GM12864 (cell line): ENCODE data around the gene NAXE.

ENCODE experiments used
- DNase-seq: peaks from one replicate; pipeline ENCODE4 v3.0.0-alpha.2; 2011; ENCODE audit warnings: low read depth
- H3K4me3 ChIP-seq: 2 replicates; pipeline ENCODE4 v1.5.1; 2011; ENCODE audit warnings: mild to moderate bottlenecking, low read depth, low read length, control low read depth
- TF ChIP-seq, protein P1 (sequence below): IDR thresholded peaks from 2 replicates; pipeline ENCODE4 v1.5.1; 2011; ENCODE audit warnings: low read depth, mild to moderate bottlenecking, moderate library complexity, low read length, control low read depth, inconsistent platforms; ENCODE audit errors: missing control alignments

NAXE gene

DNA sequence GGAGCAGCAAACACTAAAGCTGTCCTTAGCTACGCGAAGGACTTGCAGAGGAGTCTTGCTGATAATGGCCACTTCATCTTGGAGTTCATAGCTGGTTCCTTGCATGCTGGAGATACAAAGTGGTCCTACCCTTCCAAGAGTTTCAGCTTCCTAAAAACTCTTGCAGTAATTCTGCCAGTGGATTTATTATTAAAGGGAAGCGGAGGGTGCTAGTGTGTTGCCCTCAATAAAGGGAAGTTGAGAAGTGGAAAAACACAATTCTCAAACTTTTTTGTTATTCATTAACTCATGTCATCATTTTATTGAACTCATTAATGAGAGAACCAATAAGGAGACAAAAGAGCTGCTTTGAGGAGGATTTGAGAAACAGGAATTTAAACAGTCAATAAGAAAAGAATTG lies 21.1 kb downstream of the NAXE start:
- TF ChIP-seq, protein P1, sequence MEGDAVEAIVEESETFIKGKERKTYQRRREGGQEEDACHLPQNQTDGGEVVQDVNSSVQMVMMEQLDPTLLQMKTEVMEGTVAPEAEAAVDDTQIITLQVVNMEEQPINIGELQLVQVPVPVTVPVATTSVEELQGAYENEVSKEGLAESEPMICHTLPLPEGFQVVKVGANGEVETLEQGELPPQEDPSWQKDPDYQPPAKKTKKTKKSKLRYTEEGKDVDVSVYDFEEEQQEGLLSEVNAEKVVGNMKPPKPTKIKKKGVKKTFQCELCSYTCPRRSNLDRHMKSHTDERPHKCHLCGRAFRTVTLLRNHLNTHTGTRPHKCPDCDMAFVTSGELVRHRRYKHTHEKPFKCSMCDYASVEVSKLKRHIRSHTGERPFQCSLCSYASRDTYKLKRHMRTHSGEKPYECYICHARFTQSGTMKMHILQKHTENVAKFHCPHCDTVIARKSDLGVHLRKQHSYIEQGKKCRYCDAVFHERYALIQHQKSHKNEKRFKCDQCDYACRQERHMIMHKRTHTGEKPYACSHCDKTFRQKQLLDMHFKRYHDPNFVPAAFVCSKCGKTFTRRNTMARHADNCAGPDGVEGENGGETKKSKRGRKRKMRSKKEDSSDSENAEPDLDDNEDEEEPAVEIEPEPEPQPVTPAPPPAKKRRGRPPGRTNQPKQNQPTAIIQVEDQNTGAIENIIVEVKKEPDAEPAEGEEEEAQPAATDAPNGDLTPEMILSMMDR = no peak
- no peak for DNase-seq
- no peak overlapping the region for H3K4me3 ChIP-seq

DNA sequence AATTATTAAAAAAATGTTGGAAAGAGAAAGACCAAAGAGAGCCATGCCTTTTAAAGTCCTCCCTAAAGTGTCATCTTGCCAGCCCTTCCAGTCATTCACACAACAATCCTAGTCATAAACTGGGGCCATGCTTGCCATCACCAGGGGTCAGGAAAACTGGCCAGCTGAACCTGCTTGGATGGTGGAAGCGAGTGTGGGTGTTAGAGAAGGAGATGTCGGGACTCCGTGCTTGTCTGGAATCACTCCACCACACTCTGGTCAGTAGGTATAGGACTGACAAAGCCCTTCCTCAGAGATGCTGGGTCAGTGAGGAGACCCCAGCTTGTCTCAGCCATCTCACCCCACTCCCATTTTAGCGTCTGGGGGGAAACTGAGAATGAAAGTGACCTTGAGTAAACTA lies 24.4 kb downstream of the NAXE start:
- DNase-seq = no peak
- TF ChIP-seq, protein P1 = no peak
- no peak overlapping the region for H3K4me3 ChIP-seq

DNA sequence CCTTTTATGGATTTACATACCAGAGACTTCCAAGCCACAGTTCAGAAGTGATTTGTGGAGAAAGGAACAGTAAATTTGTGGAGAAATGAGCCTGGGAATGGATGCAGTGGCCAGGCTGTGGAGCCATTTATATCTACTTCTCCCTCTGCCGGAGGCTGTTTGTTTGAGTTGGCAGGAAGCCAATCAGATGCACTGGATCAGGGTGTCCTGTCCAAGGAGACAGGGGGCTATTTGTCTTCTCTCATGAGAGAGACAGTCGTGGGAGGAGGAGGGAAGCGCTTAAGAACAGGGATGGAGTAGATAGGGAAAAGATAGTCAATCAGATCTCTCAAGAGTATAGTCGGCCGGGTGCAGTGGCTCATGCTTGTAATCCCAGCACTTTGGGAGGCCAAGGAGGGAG lies 24.9 kb downstream of the NAXE start:
- DNase-seq = no peak
- TF ChIP-seq, protein P1 = no peak
- H3K4me3 ChIP-seq = no peak overlapping the region

DNA sequence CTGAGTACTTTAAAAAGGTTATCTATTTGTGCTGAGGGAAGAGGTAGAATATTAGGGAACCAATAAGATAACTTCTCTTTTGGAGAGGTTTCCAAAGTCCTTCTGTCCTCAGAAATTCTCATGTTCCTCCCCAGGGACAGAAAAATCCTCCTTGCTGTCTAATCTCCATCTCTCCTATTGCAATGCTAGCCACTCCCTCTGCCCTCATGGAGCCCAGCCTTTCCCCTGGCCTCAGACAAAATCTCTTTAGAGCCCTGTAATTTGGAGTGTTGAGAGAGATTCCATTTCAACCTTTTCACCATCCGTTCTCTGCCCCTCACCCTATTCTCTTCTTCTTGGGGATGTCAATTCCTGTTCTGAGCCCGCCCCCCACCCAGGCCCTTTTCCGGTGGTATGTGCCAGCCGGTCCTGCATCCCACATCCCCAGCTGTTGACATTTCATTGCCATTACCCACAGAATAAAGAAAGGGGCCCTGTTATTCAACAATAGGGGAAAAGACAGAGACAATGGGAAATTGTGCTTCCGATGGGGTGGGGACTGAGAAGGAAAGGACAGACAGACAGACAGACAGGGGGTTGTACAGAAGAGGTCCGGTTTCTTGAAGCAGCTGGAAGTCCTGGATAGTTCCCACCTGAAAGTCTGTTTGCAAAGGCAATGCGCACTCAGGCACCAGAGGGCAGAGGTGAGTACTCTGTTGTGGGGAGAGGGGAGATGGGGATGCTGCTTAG lies 27.4 kb downstream of the NAXE start, which contains the start of gene HAPLN2:
Gene HAPLN2 (plus strand): TSS at position 563 of the 729 bp plus-strand sequence. CDS start 4,076 bp downstream, outside the sequence.
- TF ChIP-seq, protein P1 = peak; percentile 61
- no peak within 1 kb of the TSS for H3K4me3 ChIP-seq
- DNase-seq = no peak

DNA sequence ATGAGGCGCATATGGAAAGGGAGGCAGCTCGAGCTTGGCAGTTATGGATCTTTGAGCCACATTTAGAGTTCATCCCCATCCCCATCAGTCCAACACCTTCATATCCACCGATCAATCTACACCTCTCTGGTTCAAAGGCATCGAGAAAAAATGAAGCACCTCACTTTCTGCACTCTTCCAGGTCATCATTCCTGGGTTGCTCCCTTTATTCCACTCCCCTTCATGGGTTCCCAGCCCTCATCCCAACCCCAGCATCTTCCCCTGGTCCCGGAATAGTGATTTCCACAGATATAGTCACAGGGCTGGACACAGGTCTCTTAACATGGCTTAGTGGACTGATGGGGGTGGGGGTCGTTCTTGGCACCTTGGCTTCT lies 28.0 kb downstream of the NAXE start:
- DNase-seq = no peak
- no peak overlapping the region for H3K4me3 ChIP-seq
- TF ChIP-seq, protein P1 = no peak

DNA sequence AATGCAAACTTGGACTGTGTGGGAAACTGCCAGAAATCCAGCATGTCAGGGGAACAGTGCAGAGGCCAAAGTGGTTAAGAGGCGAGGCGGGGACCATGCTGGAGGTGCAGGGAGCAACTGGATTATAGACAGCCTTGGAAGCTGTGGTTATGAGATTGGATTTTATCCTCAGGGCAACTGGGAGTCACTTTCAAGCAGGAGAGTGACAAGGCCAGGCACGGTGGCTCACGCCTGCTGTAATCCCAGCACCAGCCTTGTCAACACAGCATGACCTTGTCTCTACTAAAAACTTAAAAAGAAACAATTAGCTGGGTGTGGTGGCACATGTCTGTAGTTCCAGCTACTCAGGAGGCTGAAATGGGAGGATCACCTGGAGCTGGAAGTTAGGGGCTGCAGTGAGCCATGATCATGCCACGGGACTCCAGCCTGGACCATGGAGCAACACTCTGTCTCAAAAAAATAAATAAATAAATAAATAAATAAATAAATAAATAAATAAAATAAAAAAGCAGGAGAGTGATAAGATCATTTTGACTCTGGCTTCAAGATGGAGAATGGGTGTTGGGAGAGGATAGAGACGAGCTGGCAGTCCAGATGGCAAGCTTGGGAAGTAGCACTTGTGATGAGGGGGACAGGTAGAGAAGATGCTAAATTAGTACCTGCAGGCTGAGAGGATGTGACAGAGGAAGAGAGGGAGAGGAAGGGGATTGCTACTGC lies 31.2 kb downstream of the NAXE start:
- DNase-seq = no peak
- TF ChIP-seq, protein P1 = no peak
- no peak overlapping the region for H3K4me3 ChIP-seq
